IPS-18c (cell line): ENCODE results near the gene CBFA2T3.

Experiments used
- H3K4me3 ChIP-seq: 2 replicates; pipeline ENCODE4 v1.7.0; 2013; ENCODE audit warnings: low read depth, mild to moderate bottlenecking, low read length, moderate library complexity; ENCODE audit not compliant: insufficient read depth
- H3K9me3 ChIP-seq: one replicate; pipeline ENCODE4 v1.6.1; 2013; ENCODE audit warnings: mild to moderate bottlenecking, low read length, moderate library complexity; ENCODE audit not compliant: control insufficient read depth, insufficient read depth

Gene CBFA2T3

GRCh38 chr16:88939245-88939971, 37.6 kb downstream of the CBFA2T3 start:
- H3K4me3 ChIP-seq = no peak overlapping the region

GRCh38 chr16:88938777-88939244, 38.2 kb downstream of the CBFA2T3 start:
- Histone ChIP-seq H3K9me3 (peaks cover 2% of the 10 kb centered on the region), H3K4me3 (no peak overlapping the region)

More at GRCh38 chr16:88939245-88939971, 37.6 kb downstream of the CBFA2T3 start:
- H3K9me3 ChIP-seq = peaks cover 2% of the 10 kb centered on the region

- Histone ChIP-seq H3K4me3 (no peak overlapping the region), H3K9me3 (peaks cover 2% of the 10 kb centered on the region)
Observed at GRCh38 chr16:88938119-88938776, 38.8 kb downstream of the CBFA2T3 start.

- H3K4me3 ChIP-seq = no peak overlapping the region
Observed at GRCh38 chr16:88937206-88937621, 39.8 kb downstream of the CBFA2T3 start.

GRCh38 chr16:88936556-88937205, 40.3 kb downstream of the CBFA2T3 start:
- H3K4me3 ChIP-seq = no peak overlapping the region

More at GRCh38 chr16:88937206-88937621, 39.8 kb downstream of the CBFA2T3 start:
- peaks cover 2% of the 10 kb centered on the region for H3K9me3 ChIP-seq

GRCh38 chr16:88936008-88936555, 40.9 kb downstream of the CBFA2T3 start:
- Histone ChIP-seq H3K9me3 (no peaks in the 10 kb centered on the region), H3K4me3 (no peak overlapping the region)

More at GRCh38 chr16:88936556-88937205, 40.3 kb downstream of the CBFA2T3 start:
- peaks cover 2% of the 10 kb centered on the region for H3K9me3 ChIP-seq

- no peaks in the 10 kb centered on the region for H3K9me3 ChIP-seq
Observed at GRCh38 chr16:88934066-88934667, 42.8 kb downstream of the CBFA2T3 start.

GRCh38 chr16:88932929-88933328, 44.1 kb downstream of the CBFA2T3 start:
- no peaks in the 10 kb centered on the region for H3K9me3 ChIP-seq
- no peak overlapping the region for H3K4me3 ChIP-seq

More at GRCh38 chr16:88934066-88934667, 42.8 kb downstream of the CBFA2T3 start:
- no peak overlapping the region for H3K4me3 ChIP-seq

GRCh38 chr16:88931936-88932335, 45.1 kb downstream of the CBFA2T3 start:
- no peak overlapping the region for H3K4me3 ChIP-seq
- H3K9me3 ChIP-seq = no peaks in the 10 kb centered on the region

GRCh38 chr16:88931373-88931900, 45.6 kb downstream of the CBFA2T3 start:
- no peaks in the 10 kb centered on the region for H3K9me3 ChIP-seq
- no peak overlapping the region for H3K4me3 ChIP-seq

GRCh38 chr16:88930716-88931115, 46.3 kb downstream of the CBFA2T3 start:
- no peaks in the 10 kb centered on the region for H3K9me3 ChIP-seq
- H3K4me3 ChIP-seq = no peak overlapping the region

- H3K9me3 ChIP-seq = no peaks in the 10 kb centered on the region
- no peak overlapping the region for H3K4me3 ChIP-seq
Observed at GRCh38 chr16:88929091-88929445, 47.9 kb downstream of the CBFA2T3 start.

GRCh38 chr16:88928405-88929090, 48.5 kb downstream of the CBFA2T3 start:
- no peaks in the 10 kb centered on the region for H3K9me3 ChIP-seq
- H3K4me3 ChIP-seq = no peak overlapping the region

- Histone ChIP-seq H3K9me3 (no peaks in the 10 kb centered on the region), H3K4me3 (no peak overlapping the region)
Observed at GRCh38 chr16:88927661-88928060, 49.3 kb downstream of the CBFA2T3 start.

GRCh38 chr16:88927010-88927409, 50.0 kb downstream of the CBFA2T3 start:
- Histone ChIP-seq H3K4me3 (no peak overlapping the region), H3K9me3 (no peaks in the 10 kb centered on the region)

GRCh38 chr16:88926374-88926990, 50.5 kb downstream of the CBFA2T3 start:
- Histone ChIP-seq H3K9me3 (no peaks in the 10 kb centered on the region), H3K4me3 (no peak overlapping the region)
